ENCODE measurements around the gene RCSD1. TPM values are rescaled to one million over a fixed set of nuclear protein-coding genes. Genes with fewer than 3 reads are reported as not detected.

The RCSD1 gene
- total RNA-seq, 1 donor: 64.1 TPM

DNA sequence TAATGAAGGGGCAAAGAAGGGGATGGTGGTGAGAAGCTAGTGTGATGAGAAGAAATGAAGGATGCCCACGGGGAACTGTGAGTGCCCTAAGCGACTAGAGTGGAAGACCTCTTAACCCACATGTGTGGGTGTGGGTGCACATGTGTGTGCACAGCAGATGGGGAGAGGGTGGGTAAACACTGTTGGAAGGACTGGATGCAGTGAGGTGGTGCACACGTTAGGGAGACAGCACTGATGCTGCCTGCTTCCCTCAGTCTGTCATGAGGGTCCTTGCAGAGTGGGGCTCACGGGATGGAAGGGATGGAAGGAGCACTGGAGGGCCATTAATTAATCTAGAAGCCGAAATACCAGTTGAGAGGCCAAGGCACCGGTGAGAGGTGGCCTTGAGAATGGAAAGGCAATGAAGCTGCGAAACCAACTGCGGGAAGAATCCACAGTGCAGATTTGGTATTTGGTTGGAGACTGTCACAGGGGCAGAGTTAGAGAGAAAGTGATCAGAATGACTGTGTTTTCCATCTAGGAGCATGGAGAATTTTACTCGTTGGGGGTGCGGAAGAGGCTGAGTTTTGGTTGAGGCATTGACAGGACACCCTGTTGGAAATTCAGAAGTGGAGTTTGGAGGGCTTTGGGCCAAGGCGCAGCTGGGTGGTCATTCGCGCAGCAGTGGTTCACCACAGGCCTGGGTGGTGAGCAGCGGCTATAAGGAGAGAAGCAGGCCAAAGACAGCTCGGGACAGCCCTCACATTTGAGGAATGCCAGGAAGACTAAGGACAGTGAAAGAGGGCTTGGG lies 15.8 kb downstream of the RCSD1 start:
- no peaks in the 10 kb centered on the region for H3K9me3 ChIP-seq (ENCODE audit: low read depth, low read length)
- no peak overlapping the region for H3K4me3 ChIP-seq (ENCODE audit: low read length)
- H3K4me1 ChIP-seq (ENCODE audit: insufficient read depth, low read length): peaks cover 96% of the 10 kb centered on the region
- no peaks in the 10 kb centered on the region for H3K27me3 ChIP-seq (ENCODE audit: insufficient read depth, low read length)

DNA sequence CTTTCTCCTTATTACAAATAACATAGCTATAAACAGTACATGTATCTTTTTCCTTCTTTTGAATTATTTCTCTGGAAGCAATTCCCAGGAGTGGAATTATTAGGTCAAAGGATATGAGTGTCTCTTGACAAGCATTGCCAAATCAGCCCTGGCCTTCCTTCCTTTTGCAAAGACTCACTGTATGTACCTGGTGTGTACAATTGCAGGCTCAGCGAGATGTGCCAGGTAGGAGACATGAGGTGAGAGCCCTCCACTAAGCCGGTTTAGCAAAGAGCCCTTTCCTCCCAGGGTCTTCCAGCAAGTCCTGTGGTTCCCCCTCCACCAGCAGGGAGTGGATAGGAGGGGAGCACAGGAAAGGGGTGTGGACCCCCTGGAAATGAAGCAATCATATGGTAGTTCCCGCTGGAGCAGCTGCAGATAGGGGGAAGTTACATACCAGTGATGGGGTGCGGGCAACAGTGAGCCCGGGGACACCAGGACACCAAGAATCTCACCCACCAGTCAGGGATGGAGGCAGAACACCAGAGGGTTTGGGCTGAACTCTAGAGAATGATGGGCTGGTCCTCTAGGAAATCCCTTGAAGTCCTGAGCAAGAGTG lies 18.3 kb downstream of the RCSD1 start:
- Histone ChIP-seq H3K27me3 (ENCODE audit: insufficient read depth, low read length) (no peaks in the 10 kb centered on the region), H3K4me1 (ENCODE audit: insufficient read depth, low read length) (peaks cover 95% of the 10 kb centered on the region), H3K4me3 (ENCODE audit: low read length) (no peak overlapping the region), H3K9me3 (ENCODE audit: low read depth, low read length) (no peaks in the 10 kb centered on the region)

DNA sequence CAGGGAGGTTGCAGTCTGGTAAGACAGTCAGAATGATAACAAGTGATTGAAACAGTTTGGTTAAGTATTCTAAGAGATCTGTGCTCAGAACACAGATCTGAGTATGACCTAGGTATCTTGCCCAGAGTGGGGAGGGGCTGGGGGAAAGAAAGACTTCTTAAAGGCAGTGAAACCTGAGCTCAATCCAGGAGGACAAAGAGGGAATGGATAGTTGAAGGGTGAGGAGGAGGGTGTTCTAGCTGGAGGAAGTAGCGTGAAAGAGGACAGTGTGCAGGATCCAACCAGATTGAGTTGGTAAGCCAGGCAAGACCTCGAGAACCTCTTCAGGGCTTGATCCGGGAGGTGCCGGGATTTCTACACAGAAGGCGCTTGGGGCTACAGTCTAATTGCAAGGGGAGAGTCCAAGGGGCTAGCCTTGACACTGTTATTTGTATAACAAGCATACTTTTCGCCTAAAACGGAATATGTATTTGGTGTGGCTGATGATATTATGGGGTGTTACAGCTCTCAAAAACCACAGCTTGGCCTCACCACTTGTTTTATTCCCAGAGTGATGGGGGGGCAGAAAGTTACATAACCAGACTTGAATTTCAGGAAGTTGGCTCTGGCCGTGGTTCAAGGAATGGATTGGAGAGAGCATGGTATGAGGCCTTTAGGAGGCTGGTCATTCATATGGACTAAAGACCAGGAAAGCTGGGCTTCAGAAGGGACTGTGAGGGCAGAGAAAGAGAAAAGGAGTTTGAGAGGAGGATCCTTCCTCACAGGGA lies 19.1 kb downstream of the RCSD1 start:
- no peaks in the 10 kb centered on the region for H3K27me3 ChIP-seq (ENCODE audit: insufficient read depth, low read length)
- peaks cover 95% of the 10 kb centered on the region for H3K4me1 ChIP-seq (ENCODE audit: insufficient read depth, low read length)
- no peak overlapping the region for H3K4me3 ChIP-seq (ENCODE audit: low read length)
- no peaks in the 10 kb centered on the region for H3K9me3 ChIP-seq (ENCODE audit: low read depth, low read length)

DNA sequence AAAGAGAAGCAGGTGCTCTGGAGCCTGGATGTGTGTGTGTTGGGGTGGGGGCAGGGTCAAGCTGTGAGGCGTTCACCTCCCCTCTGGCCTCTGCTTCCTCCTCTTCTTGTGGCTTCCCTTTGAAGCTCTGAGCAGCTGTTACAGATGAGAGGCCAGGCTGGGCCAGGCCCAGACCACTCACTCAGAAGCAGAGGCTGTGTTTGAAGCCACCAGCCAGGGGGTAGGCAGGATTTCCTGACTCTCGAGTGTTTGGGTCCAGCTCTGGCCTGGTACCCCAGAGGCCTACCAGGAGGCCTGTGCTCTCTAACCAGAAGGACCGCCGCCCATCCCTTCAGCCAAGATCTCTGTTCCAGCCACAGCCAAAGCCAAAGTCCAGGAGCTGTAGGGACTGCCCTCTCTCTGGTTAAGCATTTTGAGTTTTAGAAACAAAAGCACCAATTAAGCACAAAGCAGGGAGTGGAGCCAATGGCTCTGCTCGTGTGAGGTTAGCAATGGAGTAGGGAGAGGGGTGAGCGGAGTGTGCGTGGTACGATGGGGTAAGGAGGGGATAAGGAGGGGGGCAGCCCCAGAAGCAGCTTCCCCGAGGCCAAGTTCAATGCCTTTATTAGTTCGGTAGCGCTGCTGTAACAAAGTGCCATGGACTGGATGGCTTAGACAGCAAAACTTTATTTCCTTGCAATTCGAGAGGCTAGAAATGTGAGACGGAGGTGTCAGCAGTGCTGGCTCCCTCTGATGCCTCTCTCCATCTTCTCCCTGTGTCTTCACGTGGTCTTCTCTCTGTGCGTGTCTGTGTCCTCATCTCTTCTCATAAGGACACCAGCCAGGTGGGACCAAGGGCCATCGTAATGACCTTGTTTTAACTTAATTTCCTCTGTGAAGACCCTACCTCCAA lies 20.5 kb downstream of the RCSD1 start:
- no peaks in the 10 kb centered on the region for H3K9me3 ChIP-seq (ENCODE audit: low read depth, low read length)
- no peaks in the 10 kb centered on the region for H3K27me3 ChIP-seq (ENCODE audit: insufficient read depth, low read length)
- no peak overlapping the region for H3K4me3 ChIP-seq (ENCODE audit: low read length)
- peaks cover 96% of the 10 kb centered on the region for H3K4me1 ChIP-seq (ENCODE audit: insufficient read depth, low read length)

DNA sequence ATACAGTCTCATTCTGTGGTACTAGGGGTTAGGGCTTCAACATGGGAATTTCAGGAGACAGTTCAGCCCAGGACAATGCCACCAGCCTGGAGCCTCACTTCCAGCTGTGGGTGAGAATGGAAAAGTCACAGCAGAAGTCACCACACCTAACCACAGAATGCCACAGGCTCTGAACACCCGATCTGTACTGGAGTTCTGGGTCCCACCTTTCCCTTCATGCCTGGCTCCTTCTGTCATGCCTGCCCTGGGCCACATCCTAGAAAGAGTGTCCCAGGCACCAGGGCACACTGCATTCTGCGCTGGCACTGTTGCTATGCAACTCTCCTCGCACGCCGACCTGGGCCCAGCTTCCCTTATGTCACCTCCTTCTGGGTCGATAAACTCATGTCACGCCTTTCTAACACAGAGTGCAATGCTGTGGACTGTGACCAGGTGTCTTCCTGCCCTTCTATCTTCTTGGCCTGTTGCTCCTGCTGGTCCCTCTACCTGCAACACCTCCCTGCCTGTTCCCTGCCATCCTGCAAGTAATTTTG lies 21.2 kb downstream of the RCSD1 start:
- Histone ChIP-seq H3K9me3 (ENCODE audit: low read depth, low read length) (no peaks in the 10 kb centered on the region), H3K4me3 (ENCODE audit: low read length) (no peak overlapping the region), H3K27me3 (ENCODE audit: insufficient read depth, low read length) (no peaks in the 10 kb centered on the region), H3K4me1 (ENCODE audit: insufficient read depth, low read length) (peaks cover 91% of the 10 kb centered on the region)

DNA sequence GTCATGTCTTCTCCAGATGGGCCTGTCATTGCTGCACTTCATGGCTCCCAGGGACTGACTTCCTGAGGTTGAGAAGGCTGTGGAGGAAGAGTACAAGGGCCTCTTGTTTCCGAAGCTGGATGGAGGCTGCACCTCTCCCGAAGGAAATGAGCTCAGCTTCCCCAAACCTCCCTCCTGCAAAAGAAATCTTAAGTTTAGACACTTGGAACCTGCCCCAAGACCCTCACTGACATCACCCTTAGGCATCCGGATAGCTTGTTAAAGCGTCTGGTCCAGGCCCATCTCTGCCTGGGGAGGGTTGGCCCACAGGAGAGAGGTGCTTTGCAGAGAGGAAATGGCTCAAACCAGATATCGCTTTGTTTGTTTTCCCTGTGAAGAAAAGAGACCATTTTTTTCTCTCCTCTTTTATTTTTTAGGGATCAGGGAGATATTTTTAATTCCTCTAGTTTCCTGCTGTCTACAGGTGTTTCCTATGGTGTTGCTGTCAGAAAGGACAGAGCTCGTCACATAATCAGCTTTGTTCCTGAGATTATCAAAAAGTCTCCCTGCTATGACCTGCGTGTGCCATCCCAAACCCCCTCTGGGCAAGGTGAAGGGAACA lies 25.0 kb downstream of the RCSD1 start:
- peaks cover 92% of the 10 kb centered on the region for H3K4me1 ChIP-seq (ENCODE audit: insufficient read depth, low read length)
- H3K9me3 ChIP-seq (ENCODE audit: low read depth, low read length): no peaks in the 10 kb centered on the region
- no peak overlapping the region for H3K4me3 ChIP-seq (ENCODE audit: low read length)
- no peaks in the 10 kb centered on the region for H3K27me3 ChIP-seq (ENCODE audit: insufficient read depth, low read length)

DNA sequence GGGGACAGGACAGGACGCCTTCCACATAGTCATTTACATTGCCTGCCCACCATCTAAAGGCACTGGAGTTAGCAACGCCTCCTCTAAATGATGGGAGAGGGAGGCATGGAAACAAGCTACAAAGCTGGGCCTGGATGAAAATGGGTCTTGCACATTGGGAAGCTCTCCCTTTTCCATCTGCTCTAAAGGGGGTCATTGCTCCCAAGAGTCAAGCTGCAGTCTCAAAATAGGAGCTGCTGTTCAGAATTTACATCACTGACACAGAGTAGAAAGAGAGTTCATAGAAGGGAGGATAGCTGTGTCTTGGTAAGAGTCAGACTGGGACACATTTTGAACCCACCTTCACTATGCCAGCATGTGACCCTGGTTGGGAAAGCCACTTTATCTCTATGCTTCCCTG lies 26.6 kb downstream of the RCSD1 start:
- Histone ChIP-seq H3K9me3 (ENCODE audit: low read depth, low read length) (no peaks in the 10 kb centered on the region), H3K27me3 (ENCODE audit: insufficient read depth, low read length) (no peaks in the 10 kb centered on the region), H3K4me1 (ENCODE audit: insufficient read depth, low read length) (peaks cover 91% of the 10 kb centered on the region), H3K4me3 (ENCODE audit: low read length) (no peak overlapping the region)

DNA sequence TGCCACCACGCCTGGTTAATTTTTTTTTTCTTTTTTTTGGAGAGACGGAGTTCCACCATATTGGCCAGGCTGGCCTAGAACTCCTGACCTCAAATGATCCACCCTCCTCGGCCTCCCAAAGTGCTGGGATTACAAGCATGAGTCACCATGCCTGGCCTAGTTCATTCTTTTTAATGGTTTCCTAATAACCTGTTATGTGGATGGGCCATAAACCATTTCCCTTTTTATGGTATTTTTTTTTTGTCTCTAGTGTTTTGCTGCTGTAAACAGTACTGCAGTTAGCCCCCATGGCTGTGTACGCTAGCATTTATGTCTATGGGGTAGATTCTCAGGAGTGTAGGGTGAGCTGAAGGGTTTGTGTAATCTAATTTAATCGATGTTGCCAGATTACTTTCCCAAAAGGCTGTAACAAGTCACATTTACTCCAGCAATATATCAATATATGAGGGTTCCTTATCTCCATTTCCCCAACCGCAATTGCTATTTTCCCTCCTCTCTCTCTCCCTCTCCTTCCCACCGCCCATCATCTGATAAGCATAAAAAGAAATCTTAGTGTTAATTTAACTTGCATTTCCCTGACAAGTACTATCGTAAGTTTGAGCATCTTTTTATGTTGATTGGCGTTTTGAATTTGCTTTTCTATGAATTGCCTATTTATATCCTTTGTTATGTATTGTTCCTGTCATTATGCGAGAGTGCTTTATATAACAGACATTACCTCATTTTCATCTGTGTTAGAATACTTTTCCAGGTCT lies 28.7 kb downstream of the RCSD1 start:
- peaks cover 87% of the 10 kb centered on the region for H3K4me1 ChIP-seq (ENCODE audit: insufficient read depth, low read length)
- no peaks in the 10 kb centered on the region for H3K27me3 ChIP-seq (ENCODE audit: insufficient read depth, low read length)
- no peak overlapping the region for H3K4me3 ChIP-seq (ENCODE audit: low read length)
- no peaks in the 10 kb centered on the region for H3K9me3 ChIP-seq (ENCODE audit: low read depth, low read length)

DNA sequence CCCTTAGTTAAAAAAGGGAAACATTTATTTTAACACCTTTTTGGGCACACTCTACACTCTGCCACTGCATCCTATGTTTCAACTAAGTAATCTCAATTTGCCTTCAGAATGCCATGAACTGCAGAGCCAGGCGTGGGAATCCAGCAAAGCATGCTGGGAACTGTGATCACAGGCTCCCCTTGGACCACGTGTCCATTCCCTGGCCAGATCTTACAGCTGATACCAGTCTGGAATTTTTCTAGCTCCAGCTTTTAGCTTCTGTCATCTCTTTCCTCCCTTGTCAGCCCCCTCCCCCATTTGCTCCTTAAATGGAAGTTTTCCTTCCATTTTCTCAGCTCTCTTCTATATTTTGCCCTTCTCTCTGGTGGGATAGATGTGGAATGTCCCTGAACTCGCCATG lies 29.4 kb downstream of the RCSD1 start:
- Histone ChIP-seq H3K9me3 (ENCODE audit: low read depth, low read length) (no peaks in the 10 kb centered on the region), H3K27me3 (ENCODE audit: insufficient read depth, low read length) (no peaks in the 10 kb centered on the region), H3K4me1 (ENCODE audit: insufficient read depth, low read length) (peaks cover 83% of the 10 kb centered on the region), H3K4me3 (ENCODE audit: low read length) (no peak overlapping the region)

DNA sequence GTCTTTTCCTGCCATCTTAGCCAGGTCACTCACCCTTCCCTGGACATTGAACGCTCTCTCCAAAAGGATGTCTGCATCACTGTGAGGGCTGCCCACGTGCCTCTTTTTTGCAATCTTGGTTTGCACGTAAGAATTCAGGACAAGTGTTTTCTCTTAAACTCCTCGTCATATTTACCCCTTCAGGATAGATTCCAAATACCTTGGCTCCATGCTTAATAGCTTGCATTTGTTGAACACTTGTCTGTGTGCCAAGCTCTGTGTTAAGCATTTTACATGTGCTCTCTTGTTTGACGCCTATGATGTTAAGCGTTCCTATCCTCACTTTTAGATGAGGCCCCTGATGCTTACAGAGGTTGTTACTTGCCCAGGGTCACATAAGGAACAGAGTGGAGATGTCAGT lies 29.8 kb downstream of the RCSD1 start:
- Histone ChIP-seq H3K4me3 (ENCODE audit: low read length) (no peak overlapping the region), H3K27me3 (ENCODE audit: insufficient read depth, low read length) (no peaks in the 10 kb centered on the region), H3K4me1 (ENCODE audit: insufficient read depth, low read length) (peaks cover 83% of the 10 kb centered on the region), H3K9me3 (ENCODE audit: low read depth, low read length) (no peaks in the 10 kb centered on the region)

DNA sequence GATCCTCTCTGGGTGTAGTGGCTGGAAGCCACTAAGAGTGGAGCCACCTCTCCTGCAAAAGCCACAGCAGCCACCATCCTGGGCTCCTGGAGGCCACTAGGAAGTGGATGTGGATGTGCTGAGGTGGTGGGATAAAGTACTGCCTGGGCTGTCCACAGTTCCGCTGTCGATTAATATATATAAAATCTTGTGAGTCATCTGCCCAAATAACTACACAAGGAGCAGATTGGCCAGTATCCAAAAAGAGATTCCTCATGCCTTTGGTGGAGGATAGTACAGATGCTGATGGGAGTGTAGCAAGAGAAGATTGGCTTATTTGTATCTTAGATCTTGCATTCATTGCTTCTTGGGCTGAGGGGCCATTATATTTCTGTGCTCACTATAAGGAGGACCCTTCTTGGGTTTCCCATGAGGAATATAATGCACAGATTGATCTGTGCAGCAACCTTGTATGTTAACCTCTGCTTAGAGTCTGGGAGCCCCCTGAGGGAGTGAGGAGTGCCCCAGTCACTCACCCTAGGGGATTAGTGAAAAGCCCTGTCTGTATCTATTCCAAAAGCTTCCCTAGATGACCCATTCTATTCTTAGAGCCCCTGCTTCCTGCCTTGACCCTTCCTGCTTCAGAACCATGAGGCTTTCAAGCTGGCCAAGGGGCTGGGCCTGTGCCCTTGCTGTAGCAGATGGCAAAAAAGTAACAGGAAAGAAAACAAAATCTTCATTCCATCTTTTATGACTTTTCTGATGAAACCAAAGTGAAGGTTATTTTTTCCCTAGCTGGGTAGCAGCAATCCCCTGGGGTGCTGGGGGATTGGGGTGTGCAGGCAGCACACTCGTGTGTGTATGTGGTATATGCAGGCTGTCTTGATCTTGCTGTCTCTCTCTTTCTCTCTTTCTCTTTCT lies 31.7 kb downstream of the RCSD1 start:
- Histone ChIP-seq H3K4me3 (ENCODE audit: low read length) (no peak overlapping the region), H3K27me3 (ENCODE audit: insufficient read depth, low read length) (no peaks in the 10 kb centered on the region), H3K9me3 (ENCODE audit: low read depth, low read length) (no peaks in the 10 kb centered on the region), H3K4me1 (ENCODE audit: insufficient read depth, low read length) (peaks cover 81% of the 10 kb centered on the region)

DNA sequence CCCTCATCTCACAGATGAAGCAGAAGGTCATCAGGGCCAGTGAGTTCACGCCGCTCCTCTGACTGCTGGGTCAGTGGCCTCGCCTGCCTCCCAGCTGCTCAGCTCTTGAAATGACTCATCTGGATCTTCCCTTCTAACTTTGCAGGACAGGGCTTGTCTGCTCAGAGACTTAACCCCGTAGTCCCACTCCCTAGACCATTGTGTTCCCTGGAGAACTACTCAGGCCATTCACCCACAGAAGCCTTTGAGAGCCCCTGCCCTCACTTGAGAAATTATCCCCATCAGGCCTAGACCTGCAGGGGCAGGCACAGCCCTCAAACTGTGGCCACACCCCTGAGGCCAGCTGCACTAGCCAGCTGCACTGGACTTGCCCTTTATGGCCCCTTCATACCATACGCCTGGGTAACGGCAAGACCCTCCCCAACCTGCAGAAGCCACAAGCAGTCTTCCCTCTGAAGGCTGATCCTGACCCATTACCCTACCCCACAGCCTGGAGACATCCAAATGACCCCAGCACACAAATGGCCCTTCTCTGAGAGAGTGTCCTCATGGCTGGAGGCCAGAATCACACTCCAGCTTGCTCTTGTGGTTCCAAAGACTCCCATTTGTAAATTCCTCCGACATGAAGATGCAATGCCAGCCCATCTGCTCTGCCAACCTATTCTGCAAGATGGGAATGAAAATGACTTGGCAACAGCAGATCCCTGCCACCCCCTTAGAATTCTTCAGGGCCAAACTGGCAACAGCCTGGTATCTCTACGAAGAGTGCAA lies 33.2 kb downstream of the RCSD1 start:
- no peaks in the 10 kb centered on the region for H3K9me3 ChIP-seq (ENCODE audit: low read depth, low read length)
- no peaks in the 10 kb centered on the region for H3K27me3 ChIP-seq (ENCODE audit: insufficient read depth, low read length)
- peaks cover 81% of the 10 kb centered on the region for H3K4me1 ChIP-seq (ENCODE audit: insufficient read depth, low read length)

More for the DNA sequence above, 33.2 kb downstream of the RCSD1 start:
- no peak overlapping the region for H3K4me3 ChIP-seq (ENCODE audit: low read length)
